Transverse colon (tissue), 4 donors: ENCODE results near the gene STMP1.

ENCODE experiments used
- EP300 ChIP-seq: sonication (generic); formaldehyde crosslinking; IDR thresholded peaks from one replicate; pipeline ENCODE4 v1.6.1; 2017; ENCODE audit warnings: antibody characterized with exemption, low read depth
- POLR2A ChIP-seq: fragments of 450-650 bp; IDR thresholded peaks from one replicate; pipeline ENCODE4 v1.6.1; 2016; ENCODE audit warnings: antibody characterized with exemption, mild to moderate bottlenecking, moderate library complexity
- POLR2AphosphoS5 ChIP-seq, 3 donors: sonication (generic); formaldehyde crosslinking; IDR thresholded peaks; one replicate each; pipeline ENCODE4 v1.6.1; 2016; ENCODE audit warnings: antibody characterized with exemption in 3 of 3
- TF ChIP-seq, protein P1 (sequence below), 5 experiments: fragments of 200-600 bp in 3 of 5; fragments of 450-650 bp in 2 of 5; sonication (generic) in 3 of 5; IDR thresholded peaks; 1 replicate in 2 of 5; 2 replicates in 3 of 5; pipeline ENCODE4 v1.5.1; 2016 to 2017; ENCODE audit warnings: antibody characterized with exemption in 5 of 5, inconsistent platforms in 3 of 5, mild to moderate bottlenecking in 2 of 5, moderate library complexity in 1 of 5

DNA sequence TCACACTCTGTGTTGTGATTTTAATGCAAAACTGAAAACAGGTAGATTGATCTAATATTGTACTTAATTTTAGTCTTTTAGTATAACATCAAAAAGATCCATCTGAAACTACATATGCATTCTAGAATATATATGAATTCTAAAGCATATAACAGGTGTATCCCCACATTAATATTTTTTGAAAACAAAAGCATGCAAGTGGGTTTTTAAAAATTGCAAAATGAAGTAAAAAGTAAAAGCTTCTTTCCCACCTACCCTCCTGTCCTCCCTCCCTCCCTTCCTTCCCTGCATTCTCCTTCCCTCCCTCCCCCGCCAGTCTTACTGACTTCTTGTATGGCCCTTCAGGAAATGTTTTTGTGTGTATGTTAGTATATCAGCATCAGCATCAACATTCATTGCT, 14.6 kb upstream of the STMP1 start:
- TF ChIP-seq, protein P1, sequence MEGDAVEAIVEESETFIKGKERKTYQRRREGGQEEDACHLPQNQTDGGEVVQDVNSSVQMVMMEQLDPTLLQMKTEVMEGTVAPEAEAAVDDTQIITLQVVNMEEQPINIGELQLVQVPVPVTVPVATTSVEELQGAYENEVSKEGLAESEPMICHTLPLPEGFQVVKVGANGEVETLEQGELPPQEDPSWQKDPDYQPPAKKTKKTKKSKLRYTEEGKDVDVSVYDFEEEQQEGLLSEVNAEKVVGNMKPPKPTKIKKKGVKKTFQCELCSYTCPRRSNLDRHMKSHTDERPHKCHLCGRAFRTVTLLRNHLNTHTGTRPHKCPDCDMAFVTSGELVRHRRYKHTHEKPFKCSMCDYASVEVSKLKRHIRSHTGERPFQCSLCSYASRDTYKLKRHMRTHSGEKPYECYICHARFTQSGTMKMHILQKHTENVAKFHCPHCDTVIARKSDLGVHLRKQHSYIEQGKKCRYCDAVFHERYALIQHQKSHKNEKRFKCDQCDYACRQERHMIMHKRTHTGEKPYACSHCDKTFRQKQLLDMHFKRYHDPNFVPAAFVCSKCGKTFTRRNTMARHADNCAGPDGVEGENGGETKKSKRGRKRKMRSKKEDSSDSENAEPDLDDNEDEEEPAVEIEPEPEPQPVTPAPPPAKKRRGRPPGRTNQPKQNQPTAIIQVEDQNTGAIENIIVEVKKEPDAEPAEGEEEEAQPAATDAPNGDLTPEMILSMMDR (IDR thresholded peaks at IDR 0.05): no peak
- TF ChIP-seq POLR2AphosphoS5 (IDR thresholded peaks at IDR 0.05): no peak
- TF ChIP-seq POLR2A: no peak
- no peak for TF ChIP-seq EP300
